GM18858 (cell line): ENCODE results near the gene LYZL4.

Experiments
- ATAC-seq: cut with Tn5 transposase; IDR thresholded peaks from one replicate; pipeline ENCODE4 v1.9.1; 2021; ENCODE audit not compliant: unreplicated experiment

Gene LYZL4

DNA sequence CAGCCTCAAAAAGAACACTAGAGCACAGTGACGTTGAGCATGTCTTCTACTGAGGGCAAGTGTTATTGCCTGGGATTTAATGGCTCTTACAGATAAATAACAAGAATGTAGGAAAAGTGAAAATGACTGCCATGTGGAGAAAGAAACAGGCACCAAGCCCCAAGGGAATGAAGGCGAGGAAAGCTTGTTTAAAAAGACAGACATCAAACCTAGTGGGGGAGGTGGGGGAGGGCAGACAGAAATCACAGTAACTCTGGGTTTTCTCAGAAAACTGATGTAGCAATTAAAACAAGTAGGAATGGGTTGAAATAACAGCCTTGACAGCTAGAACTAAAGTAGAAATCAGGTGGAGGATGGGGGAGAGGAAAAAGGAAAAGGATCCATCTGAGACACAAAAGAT is 18.4 kb upstream of the LYZL4 start:
- no peak for ATAC-seq

DNA sequence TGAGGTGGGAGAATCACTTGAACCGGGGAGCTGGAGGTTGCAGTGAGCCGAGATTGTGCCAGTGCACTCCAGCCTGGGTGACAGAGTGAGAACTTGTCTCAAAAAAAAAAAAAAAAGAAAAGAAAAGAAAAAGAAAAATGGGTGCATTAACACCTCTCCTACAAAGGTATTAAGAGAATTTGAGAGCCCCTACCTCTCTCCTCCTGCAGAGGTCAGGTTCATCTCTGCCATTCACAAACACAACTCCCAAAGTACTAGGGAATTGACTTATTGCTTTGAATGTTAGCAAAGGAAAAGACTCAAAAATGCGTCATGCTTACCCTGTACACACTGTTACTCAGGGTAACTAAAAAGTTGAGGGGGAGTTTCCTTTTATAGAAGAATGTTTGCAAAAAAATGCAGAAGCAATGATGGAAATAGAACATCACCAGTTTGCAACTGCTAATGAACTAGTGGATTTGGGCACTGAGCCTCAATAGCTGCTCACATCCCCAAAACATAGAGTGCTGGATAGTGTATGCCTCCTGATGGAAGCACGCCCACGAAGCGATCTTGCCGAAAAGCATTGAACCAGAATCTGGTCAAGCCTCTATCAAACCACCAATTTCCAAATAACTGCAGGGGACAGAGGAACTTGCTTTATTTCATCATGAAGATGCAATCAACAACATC is 15.5 kb upstream of the LYZL4 start:
- ATAC-seq: no peak

DNA sequence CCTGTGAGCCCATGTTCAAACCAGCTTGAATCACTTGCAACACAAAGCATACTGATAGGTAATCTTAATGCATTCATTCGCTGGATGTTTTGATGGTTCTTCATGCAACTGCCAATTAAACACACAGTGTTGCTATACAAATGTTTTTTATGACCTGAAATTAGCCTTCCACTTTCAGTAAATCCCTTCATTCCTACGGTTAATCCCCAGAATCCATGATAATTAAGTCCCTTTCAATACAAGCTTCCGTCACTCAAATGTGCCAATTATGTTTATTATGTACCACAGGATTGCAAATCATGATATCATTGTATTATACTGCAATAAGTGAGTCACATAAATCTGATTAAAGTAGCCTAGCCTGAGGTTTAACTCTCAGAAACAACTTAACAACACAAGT is 14.5 kb upstream of the LYZL4 start:
- no peak for ATAC-seq

GRCh38 chr3:42421818-42422796 is 11.7 kb upstream of the LYZL4 start:
- ATAC-seq: no peak

- ATAC-seq: no peak
These were observed 9.2 kb upstream of the LYZL4 start for GRCh38 chr3:42419563-42419962.

- ATAC-seq: no peak
These were observed 2.2 kb upstream of the LYZL4 start for GRCh38 chr3:42412526-42413155.

DNA sequence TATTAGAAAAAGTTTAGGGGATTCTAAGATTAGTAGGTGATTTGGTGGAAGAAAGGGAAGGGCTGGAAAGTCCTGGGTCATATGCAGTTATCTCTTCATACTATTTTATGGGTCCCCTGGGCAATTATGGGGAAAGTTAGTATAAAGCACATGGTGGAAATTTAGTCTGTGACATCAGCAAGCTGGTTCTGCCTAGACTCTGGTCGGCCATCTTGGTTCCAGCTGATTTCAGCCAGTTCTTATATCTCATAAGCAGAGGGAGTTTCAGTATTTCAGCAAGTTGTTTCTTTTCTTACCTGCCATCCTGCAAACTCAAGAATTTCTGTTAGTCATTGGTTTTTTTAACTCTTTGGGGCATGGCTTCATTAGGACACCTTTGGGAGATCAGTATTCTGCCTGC is 1.0 kb upstream of the LYZL4 start:
- no peak for ATAC-seq

GRCh38 chr3:42408156-42408555 is 2.3 kb downstream of the LYZL4 start:
- ATAC-seq: no peak

GRCh38 chr3:42406727-42407450 is 3.5 kb downstream of the LYZL4 start:
- ATAC-seq: no peak

DNA sequence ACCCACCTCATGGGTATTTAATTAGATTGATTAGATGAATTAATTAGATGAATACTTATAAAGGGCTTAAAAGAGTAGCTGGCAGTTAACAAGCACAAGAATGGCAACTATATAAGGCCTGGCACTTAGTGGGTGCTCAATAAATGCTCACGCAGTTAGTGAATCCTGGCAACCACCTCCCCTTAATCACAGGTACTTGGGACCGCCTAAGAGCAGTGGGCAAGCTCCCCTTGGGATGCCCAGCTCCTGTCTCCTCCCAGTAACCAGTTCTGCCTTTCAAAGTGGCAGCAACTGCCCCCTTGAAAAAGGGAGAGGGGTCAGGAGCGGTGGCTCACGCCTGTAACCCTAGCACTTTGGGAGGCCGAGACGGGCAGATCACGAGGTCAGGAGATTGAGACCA is 4.6 kb downstream of the LYZL4 start:
- ATAC-seq: no peak

- no peak for ATAC-seq
These were observed 6.7 kb downstream of the LYZL4 start for GRCh38 chr3:42403737-42404136.

- no peak for ATAC-seq
These were observed 7.9 kb downstream of the LYZL4 start for GRCh38 chr3:42402394-42403096.

GRCh38 chr3:42398080-42398479 is 12.3 kb downstream of the LYZL4 start:
- ATAC-seq: no peak

GRCh38 chr3:42397644-42398043 is 12.8 kb downstream of the LYZL4 start:
- ATAC-seq: no peak

DNA sequence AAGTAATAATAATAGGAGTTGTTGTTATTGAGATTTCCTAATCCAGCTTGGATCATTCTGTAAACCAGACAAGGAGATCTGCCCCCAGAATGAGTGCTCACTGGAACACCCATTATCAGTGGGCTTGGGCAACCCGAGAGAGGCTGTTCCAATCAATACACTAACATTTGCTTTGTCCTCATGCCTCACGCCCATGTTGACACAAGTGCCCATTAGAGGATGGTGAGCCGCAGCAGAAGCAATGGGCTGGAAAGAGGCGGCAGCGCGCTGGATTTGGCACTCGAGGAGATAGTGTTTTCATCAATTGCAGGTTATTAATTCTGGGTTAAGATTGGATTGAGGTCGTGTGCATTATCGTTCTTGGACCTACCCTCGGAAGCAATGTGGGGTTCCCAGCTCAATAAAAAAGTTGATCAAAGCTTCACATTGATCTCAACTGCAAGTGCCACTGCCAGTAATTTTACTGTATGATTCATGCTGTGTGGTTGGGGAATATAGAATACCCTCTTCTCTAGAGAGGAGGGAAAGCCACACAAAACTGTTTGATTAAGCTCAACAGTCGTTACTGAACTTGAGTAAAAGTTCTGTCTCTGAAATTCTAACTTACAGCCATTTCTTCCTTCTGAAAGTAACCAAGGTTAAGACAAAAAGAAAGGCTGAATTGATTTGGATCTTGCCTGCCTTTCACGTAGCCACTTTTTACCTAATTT is 15.7 kb downstream of the LYZL4 start:
- ATAC-seq: no peak

- ATAC-seq: no peak
These were observed 22.4 kb downstream of the LYZL4 start for GRCh38 chr3:42387802-42388651.

DNA sequence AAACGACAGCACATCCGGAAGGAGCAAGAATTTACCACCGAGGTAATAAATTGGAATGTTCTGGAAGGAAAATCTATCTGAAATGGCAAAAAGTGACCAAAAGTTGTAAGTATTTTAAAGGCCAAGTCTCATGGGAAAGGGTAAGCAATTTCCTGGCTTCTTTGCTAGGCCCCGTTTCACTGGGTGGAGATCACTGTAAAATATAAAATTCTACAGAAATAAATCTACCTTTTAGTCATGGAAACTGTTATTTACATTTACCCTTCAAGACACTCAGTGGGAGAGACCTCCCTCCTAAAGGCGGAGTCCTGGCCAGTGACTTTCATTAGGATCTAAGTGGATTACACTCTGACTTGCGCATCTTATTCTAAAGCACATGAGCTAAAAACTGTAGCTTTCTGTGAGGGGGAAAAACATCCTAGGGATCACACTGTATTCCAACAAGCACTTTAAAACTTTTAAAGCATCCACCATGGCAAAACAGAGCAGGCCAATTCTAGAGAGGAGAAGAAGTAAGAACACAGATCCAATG is 28.8 kb downstream of the LYZL4 start:
- ATAC-seq: no peak

DNA sequence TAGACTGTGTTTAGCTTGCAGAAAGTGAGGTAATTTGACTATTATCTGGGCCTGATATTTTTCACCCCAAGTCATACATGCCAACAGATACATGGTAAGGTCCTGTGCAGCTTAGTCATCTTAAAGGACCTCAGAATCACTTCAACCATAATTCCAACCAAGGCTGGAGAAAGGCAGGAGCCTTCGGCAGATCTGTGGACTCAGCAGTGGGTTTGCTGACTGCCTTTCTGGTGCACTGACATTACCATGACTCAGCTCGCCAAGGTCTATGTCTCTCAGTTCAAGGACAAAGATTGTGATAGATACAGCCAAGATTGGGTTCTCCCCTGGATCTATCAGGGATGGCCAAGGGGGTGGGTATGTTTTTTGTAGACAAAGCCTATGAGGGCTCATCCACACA is 32.7 kb downstream of the LYZL4 start:
- no peak for ATAC-seq

- no peak for ATAC-seq
These were observed 34.0 kb downstream of the LYZL4 start for GRCh38 chr3:42376344-42376798.
